ENCODE results near the gene AP4M1.

The AP4M1 gene

DNA sequence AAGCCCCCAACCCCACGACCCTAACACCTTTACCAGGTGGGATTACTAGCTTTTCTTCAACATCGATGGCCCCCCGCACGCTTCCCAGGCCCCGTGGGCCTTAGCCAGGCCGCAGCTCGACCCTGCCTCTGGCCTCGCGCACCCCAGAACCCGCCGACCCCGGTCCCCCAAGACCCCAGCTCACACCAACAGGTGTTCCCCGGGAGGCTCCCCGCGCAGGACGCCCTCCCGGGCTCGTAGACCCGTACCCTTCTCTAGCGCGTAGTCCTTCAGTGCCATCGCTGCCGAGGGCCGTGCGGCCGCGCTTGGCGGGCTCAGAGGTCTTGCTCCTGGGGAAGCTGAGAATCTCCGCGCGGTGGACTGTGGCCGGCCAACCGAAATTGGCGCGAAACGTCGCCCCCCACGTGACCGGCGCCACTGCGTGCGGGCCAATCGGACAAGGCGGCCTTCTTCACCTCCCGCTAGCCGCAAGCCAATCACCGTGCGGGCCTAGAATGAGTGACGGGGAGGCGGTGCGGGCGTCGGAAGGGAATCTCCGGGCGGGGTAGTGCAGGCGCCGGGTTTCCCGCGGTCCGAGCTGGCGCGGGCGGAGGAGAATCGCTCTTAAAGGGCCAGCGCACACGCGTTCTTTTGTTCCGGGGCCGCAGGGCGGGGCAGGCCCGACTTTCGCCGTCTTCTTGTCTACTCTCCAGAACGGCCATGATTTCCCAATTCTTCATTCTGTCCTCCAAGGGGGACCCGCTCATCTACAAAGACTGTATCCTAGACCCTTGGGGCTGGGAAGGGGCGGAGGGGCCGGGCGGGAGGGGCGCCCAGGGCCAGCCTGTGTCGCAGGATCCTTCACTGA lies at the start of gene AP4M1, which contains the start of gene MCM7:
Gene AP4M1, plus strand, starts transcription at position 628 of the 847 bp plus-strand sequence. Its CDS starts 72 bp downstream, at position 700.
Gene MCM7, minus strand, starts transcription at position 382 of the 847 bp plus-strand sequence. Its CDS starts 103 bp downstream, at position 279.
- DNase-seq: peak; percentile 99

- DNase-seq: peak; percentile 75
Measured at GRCh38 chr7:100053215-100053614, 48.2 kb upstream of the AP4M1 start.

GRCh38 chr7:100057006-100057405 lies 44.4 kb upstream of the AP4M1 start:
- no peak for DNase-seq

DNA sequence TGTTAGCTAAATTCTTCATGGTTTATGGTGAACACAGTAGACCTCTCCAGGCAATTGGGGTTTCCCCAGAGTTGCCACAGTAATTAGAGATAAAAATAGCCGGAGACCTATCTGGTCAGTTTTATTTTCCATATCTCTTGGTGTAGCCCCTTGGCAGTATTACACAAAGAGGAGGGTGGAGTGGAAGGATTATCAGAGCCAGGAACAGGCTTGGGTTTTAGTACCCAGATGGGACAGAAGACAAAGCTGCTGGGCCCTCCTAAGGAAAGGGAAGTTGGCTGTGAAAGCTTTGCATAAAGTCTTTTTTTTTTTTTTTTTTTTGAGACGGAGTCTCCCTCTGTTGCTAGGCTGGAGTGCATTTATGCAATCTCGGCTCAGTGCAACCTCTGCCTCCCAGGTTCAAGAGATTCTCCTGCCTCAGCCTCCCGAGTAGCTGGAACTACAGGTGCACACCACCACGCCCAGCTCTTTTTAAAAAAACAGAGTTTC lies 42.1 kb upstream of the AP4M1 start:
- no peak for DNase-seq

DNA sequence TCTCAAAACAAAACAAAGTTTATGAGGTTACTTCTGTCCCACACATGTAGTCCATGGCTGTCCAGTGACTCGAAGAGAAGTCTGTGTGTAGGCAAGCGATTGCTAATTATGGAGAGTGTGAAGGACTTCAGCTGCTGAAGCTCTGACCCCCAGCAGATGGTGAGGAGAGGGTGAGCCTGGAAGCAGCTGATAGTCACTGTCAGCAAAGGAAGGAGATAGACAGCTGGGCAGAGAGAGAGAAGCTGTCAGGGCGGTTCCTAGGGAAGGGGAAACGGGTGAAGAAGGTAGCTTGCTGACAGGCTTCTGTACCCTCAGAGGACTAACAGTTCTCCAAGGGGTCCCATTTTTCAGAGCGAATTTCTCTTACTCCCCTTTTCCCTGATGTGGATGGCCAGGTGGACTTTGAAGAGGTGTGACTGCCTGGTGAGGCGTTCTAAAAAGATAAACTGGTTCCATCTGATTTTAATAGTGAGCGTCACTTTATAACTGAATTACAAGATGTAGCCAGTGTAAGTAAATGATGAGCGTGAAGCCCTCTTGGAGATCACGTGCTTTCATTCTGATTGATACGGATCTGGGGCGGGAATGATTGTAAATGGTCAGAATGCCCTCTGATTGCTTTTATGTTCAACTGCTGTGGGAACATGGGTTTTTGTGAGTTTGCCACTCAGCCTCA lies 39.8 kb upstream of the AP4M1 start:
- no peak for DNase-seq

- no peak for DNase-seq
Measured at GRCh38 chr7:100063376-100063775, 38.1 kb upstream of the AP4M1 start.

- no peak for DNase-seq
Measured at GRCh38 chr7:100064162-100064561, 37.3 kb upstream of the AP4M1 start.

DNA sequence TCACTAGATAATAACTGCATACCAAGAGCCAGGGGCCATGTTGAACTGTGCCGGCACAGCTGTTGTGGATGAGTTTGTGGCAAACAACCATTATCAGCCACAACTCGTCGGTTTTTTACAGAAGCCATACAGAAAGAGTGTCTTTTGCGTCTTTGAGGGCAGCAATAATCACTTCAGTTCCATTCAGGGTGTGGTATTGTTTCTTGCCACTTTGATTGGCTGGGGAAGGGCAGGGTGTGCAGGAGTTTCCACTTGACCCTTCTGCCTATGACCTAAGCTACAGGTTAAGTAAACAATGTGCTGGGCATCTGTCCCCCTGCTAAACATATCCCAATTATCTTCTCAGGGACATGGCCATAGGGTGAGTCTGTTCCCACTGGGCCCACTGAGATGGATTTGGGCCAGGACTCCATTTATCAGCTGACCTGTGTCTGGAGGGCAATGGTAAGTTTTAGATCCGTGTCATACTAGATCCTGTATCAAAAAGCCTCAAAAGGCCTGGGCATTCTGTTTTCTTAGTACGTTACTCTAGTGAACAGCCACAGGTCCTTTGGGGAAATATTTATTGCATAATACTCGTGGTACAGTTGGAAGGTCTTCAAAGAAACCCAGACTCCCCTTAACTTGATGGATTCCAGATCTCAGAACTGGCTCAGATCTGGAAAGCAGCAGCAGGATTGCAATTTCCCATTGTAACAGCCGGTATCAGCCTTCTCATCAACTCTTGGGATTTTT lies 35.8 kb upstream of the AP4M1 start:
- no peak for DNase-seq

DNA sequence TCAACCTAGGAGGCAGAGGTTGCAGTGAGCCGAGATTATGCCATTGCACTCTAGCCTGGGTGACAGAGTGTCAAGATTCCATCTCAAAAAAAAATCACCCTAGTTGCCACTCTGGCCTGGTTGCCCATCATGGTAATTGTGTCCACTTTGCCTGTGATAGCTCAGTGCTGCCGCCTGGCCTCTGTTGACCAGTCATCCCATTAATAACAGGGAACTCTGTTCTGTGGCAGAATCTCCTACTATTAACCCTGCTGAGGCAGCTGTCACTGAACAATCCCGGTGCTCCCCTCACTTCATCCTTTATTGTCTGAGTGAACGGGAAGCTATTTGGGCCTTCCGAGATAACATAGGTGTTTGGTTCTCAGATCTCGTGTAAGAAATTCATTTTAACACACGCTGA lies 34.5 kb upstream of the AP4M1 start:
- DNase-seq: no peak

DNA sequence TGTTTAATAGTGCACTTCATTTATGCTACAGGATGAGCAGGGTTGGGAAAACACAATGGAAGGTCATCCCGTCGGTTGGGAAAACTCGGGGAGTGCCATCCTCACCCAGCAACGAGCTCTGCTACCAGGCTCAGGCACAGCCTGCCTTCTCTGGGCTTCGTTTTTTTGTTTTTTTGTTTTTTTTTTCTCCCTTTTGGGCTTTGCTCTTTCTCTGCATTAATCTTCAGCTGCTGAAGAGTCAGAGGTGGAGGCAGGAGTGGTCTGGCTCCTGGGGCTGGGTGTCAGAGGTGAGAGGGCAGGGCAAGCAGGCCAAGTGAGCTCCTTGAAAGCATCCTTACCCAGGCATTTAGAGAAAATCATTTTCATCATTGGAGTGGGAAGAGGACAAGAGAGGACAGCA lies 31.5 kb upstream of the AP4M1 start:
- no peak for DNase-seq

DNA sequence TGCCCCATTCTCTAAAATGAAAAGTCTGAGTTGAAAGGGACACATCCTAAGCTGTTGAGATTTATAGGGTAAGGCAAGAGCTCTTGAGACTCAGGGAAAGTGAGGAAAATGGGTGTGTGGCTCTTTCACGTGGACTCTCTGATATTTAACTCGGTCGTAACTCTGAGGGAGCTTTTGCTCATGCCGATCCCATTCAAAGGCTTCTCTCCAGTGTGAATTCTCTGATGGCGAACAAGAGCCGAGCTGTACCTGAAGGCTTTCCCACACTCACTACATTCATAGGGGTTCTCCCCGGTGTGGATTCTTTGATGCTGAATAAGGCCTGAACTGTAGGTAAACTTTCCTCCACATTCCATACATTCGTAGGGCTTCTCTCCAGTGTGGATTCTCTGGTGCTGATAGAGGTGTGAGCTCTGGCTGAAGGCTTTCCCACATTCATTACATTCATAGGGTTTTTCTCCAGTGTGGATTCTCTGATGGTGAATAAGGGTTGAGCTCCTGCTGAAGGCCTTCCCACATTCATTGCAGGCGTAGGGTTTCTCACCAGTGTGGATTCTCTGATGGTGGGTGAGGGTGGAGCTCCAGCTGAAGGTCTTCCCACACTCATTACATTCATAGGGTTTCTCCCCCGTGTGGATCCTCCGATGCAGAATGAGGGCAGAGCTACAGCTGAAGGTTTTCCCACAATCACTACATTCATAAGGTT lies 30.3 kb upstream of the AP4M1 start:
- DNase-seq: no peak

GRCh38 chr7:100072462-100072861 lies 29.0 kb upstream of the AP4M1 start:
- DNase-seq: no peak

DNA sequence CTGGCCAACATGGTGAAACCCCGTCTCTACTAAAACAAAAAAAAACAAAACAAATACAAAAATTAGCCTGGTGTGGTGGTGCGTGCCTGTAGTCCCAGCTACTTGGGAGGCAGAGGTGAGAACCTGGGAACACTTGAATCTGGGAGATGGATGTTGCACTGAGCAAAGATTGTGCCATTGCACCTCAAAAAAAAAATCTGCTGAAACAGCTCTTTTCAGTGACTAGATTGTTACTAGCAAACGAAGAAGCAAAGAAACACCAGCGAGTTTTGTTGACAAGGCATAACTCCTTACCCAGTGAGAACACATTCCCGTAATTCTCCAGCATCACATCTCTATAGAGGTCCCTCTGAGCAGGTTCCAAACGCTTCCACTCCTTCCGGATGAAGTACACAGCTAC lies 26.6 kb upstream of the AP4M1 start:
- DNase-seq: no peak

DNA sequence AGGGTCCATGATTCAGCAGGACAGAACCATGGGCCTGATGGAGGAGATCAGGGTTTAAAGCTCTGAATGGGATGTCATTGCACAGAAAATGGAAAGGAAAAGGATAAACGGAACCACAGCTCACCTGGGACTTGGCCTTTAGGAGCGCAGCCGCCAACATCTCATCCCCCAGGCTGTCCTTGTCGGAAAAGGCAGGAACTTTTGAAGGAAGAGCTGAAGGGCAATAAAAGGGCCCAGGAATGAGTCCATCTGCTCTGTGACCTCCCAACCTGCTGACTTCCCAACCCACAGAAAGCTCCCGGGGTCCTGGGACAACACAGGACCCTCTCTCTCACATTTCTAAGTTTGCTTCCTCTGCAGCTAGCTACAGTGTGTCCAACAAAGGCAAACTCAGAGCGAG lies 26.0 kb upstream of the AP4M1 start:
- no peak for DNase-seq

GRCh38 chr7:100077205-100077604 lies 24.2 kb upstream of the AP4M1 start:
- DNase-seq: no peak

- DNase-seq: no peak
Measured at GRCh38 chr7:100079024-100079560, 22.4 kb upstream of the AP4M1 start.

GRCh38 chr7:100080907-100081534 lies 20.4 kb upstream of the AP4M1 start:
- DNase-seq: no peak

DNA sequence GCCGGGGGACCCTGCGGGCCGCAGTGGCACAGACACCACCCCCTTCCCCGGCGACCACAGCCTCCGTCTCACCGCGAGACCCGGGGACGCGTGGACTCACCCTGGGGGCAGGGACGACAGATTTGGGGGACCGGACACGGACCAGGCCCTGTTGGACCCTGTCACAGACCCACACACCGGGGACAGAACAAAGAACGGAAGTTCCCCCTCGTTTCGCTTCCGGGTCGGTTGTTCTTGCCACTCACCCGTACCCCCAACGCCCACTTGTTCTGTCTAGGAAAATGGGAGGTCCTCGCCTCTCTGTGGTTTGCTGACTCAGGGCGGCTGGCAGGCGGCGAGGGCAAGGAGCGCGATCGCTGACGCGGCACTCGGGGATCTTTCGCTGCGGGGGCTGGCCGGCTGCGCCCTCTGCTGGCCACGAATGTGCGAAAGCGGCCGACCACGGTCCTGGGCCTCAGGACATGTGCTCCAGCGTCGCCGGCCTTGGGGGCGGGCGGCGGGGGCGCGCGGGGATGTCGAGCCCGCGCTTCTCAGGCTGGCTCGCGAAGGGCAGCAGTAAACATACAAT lies 19.8 kb upstream of the AP4M1 start, which contains the start of gene ZNF3:
Gene ZNF3, minus strand, starts transcription at position 189 of the 568 bp plus-strand sequence. CDS start 4,366 bp downstream, outside the sequence.
- DNase-seq: peak; percentile 99

GRCh38 chr7:100082978-100083377 lies 18.5 kb upstream of the AP4M1 start:
- DNase-seq: no peak

GRCh38 chr7:100085515-100085914 lies 15.9 kb upstream of the AP4M1 start:
- DNase-seq: no peak

GRCh38 chr7:100087055-100087750 lies 14.2 kb upstream of the AP4M1 start:
- DNase-seq: no peak

All from right hindlimb (tissue), 1 donor.